Measurements from ENCODE around the gene SH3BP1.

The SH3BP1 gene

GRCh38 chr22:37659066-37659896 is 19.8 kb downstream of the SH3BP1 start:
- DNase-seq: no peak

- no peak for DNase-seq
Observed at GRCh38 chr22:37659897-37660708, 20.6 kb downstream of the SH3BP1 start.

DNA sequence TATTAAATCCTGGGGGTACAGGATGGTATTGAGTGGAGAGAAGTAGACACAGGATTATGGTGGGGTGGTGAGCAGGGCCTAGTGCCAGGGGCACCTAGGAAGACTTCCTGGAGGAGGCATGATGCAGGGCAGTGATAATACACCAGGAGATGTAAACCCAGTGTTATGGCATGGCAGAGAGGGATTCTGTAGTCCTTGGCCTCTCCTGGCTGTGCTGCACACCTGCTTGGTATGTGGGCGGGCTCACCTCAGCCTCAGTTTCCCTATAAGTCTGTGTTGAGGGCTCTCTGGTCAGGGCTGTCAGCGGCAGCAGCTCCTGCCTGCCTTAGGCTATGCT is 21.2 kb downstream of the SH3BP1 start:
- DNase-seq: no peak

- no peak for DNase-seq
Observed at GRCh38 chr22:37661160-37661924, 21.9 kb downstream of the SH3BP1 start.

DNA sequence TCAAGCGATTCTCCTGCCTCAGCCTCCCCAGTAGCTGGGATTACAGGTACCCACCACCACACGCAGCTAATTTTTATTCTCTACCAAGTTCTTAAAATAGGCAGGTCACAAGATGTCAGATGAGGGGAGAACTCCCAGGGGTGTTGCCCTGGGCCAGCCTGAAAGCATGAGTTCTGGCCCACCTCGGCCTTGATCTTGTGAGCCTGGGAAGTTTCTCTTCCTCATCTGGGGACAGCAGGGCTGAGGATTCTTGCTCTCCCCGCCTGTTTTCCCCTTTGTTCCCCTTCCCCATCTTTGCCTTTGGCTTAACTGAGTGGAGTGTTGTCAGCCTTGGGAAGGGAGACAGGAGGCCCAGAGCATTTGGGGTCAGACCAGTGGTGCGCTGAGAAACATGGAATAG is 22.6 kb downstream of the SH3BP1 start:
- no peak for DNase-seq

DNA sequence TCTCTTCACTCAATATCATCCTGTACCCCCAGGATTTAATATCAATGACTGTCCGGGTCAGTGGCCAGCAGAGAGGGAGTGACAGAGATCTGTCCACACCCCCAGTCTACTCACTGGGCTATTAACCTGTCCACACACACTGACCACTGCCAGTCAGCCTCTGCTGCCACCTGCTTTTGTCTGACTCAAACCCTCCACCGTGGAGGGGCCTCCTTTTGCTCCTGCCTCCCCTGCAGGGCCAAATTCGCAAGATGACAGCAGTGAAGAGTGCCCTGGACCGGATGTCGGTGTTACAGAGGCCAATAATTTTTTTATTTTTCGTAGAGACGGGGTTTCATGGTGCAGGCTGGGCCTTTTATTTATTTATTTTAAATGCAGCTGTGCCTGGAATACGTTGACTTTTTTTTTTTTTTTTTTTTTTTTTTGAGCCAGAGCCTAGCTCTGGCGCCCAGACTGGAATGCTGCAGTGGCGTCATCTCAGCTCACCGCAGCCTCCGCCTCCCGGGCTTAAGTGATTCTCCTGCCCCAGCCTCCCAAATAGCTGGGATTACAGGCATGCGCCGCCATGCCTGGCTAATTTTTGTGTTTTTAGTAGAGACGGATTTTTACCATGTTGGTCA is 24.2 kb downstream of the SH3BP1 start:
- DNase-seq: no peak

- DNase-seq: no peak
Observed at GRCh38 chr22:37664249-37665101, 25.0 kb downstream of the SH3BP1 start.

DNA sequence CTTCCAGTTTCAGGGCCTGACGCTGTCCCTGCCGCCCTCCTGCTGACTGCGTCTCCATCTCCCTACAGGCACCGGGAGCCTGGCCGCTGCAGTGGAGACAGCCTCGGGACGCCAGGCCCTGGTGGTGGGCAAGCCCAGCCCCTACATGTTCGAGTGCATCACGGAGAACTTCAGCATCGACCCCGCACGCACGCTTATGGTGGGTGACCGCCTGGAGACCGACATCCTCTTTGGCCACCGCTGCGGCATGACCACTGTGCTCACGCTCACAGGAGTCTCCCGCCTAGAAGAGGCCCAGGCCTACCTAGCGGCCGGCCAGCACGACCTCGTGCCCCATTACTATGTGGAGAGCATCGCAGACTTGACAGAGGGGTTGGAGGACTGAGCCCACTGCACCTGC is 26.0 kb downstream of the SH3BP1 start:
- DNase-seq: no peak

GRCh38 chr22:37669586-37669985 is 30.1 kb downstream of the SH3BP1 start:
- DNase-seq: no peak

- no peak for DNase-seq
Observed at GRCh38 chr22:37672206-37672919, 32.9 kb downstream of the SH3BP1 start.

- DNase-seq: no peak
Observed at GRCh38 chr22:37672920-37673455, 33.5 kb downstream of the SH3BP1 start.

DNA sequence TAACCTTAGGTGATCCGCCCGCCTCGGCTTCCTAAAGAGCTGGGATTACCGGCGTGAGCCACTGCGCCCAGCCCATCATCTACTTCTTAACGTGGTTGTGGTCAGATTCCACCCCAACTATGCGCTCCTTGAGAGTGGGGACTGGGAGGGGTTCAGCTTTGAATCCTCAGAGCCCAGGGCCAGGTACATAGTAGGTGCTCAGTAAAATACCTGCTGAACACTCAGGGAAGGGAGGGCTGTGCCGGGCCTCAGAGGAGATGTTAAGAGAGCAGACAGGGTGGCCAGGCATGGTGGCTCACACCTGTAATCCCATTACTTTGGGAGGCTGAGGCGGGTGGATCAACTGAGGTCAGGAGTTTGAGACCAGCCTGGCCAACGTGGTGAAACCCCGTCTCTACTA is 34.8 kb downstream of the SH3BP1 start:
- no peak for DNase-seq

DNA sequence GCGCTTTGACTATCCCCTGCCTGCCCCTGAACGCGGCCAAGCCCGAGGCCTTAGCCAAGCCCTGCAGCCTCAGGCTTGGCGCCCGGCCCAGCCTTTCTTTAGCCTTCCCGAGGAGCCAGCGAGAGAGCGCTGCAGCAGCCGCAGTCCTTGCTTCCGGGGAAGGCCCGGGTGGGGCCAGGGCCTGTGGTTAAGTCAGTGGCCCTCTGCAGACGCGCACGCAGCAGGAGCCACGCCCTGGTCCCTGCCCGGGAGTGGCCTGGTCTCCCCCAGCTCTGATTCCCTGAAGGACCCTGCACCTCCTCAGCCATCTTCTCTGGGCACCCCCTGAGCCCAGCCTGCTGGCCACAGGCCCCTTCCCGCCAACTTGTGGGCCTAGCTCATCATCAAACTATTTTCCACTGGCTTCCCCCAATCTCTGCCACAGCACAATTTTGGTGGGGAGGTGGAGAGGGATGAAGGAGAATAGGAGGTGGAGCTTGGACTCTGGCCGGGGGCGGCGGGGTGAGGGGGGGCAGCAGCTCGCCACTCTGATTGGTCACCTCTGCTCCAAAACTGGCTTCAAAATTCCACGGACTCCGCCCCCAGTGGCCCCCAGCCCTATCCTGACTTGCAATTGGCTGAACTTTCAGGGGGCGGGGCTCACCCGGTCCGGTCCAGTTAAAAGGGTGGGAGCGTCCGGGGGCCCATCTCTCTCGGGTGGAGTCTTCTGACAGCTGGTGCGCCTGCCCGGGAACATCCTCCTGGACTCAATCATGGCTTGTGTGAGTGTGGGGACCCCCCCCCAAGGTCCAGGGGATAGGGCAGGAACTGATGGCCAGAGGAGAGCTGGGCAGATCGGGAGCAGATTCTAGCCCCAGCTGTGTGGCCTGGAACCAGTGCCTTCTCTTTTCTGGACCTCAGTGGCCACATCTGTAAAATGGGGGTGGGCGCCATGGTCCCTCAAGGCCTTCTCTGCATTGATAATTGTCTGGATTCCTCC is 35.8 kb downstream of the SH3BP1 start, which contains the start of gene LGALS1:
TSS of gene LGALS1 (plus strand) at position 686 of the 979 bp plus-strand sequence. CDS start at position 753, 67 bp downstream.
- peak; percentile 52 for DNase-seq

DNA sequence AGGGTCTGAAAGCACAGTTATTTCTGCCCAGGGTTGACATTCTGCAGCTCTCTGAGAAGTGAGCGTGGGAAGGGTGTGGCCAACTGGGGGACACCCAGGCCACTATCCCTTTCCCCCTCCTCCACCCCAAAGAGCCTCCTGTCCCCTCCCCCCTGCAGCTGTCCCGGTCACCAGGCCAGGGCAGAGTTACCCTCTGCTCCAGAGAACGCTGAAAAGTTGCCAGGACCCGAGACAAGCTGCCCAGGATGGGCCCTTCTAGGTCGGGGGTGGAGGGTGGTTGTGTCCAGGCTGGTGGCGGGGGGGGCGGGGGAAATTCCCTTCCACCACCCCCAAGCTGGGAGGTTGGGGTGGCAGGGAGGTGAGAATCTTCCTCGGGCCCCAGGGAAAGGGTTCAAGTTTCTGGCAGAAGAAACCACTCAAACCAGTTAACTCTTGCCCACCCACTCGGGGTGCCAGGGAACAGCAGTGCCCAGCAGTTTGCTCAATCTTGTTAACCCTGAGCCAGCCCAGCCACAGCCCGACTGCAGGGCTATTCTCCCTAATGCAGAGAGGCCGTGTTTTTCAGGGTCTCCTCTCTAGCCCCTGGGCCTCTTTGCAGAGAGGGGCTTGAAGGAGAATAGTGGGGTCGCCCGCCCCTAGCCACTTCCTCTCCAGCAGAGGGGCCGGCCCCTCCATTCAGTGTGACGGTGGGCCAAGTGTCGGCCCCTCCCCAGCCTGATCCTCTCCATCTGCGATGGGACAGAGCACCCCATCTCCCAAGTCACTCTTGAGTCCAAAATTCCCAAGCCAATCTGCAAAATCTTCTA is 36.7 kb downstream of the SH3BP1 start:
- no peak for DNase-seq

DNA sequence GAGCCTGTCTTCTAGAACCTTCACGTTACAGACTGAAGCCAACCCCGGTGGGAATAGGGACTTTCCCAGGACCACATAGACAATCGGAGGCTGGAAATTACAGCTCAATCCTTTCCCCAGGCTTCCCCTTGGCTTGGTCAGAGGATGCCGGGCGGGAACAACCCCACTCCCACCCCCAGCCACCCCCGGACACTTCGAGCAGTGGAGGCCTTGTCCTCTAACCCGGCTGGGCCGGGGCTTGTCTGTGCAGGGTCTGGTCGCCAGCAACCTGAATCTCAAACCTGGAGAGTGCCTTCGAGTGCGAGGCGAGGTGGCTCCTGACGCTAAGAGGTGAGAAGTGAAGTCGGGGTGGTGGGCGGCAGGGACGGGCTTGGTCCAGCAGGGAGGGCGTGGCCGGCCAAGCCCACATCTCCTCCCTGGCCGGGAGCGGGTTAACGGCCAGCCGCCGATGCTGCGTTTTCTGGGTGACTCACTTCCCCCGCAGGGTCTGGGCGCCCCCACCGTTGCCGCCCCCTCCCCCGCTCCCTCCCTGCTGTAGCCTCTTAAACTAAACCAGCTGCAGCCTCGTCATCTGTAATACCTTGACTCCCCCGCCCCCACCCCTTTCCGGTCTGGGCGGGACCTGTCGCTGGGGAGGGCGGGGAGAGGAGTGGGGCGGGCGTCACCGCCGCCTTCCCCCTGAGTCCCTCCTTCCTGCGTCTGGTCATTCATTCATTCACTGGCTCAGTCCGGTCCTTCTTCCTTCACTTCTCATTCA is 37.4 kb downstream of the SH3BP1 start:
- DNase-seq: peak; percentile 92

- no peak for DNase-seq
Observed at GRCh38 chr22:37677493-37677974, 38.1 kb downstream of the SH3BP1 start.

- no peak for DNase-seq
Observed at GRCh38 chr22:37678372-37678771, 38.9 kb downstream of the SH3BP1 start.

DNA sequence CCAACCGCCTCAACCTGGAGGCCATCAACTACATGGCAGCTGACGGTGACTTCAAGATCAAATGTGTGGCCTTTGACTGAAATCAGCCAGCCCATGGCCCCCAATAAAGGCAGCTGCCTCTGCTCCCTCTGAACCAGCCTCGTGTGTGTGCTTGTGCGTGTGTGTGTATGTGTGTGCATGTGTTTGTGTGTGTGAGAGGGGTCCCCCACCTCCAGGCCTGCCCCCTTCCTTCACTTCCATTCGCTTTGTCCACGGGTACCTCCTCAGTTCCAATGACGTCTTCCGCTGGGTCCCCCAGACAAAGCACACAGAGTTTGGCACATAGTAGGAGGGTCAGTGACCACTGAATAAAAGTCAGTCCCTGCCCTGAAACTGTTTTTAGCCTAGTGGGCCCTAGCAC is 40.2 kb downstream of the SH3BP1 start:
- DNase-seq: no peak
